Liver (tissue), 3 donors: ENCODE measurements around the gene BPIFB1.

Source experiments
- FOXA1 ChIP-seq: IDR thresholded peaks from 2 replicates; pipeline ENCODE4 v1.6.1; 2016; ENCODE audit warnings: antibody characterized with exemption
- HNF4A ChIP-seq, 2 donors: conservative IDR thresholded peaks; 2 replicates each; pipeline ENCODE4 v1.6.1; 2016; ENCODE audit warnings: antibody characterized with exemption in 2 of 2, mild to moderate bottlenecking in 2 of 2
- JUND ChIP-seq, 2 donors: IDR thresholded peaks; 2 replicates each; pipeline ENCODE4 v1.6.1; 2016; ENCODE audit warnings: antibody characterized with exemption in 2 of 2
- RAD21 ChIP-seq, 2 donors: IDR thresholded peaks; 2 replicates each; pipeline ENCODE4 v1.6.1; 2016; ENCODE audit warnings: antibody characterized with exemption in 2 of 2, mild to moderate bottlenecking in 2 of 2
- RXRA ChIP-seq, 2 donors: IDR thresholded peaks; 2 replicates each; pipeline ENCODE4 v1.6.1; 2017 to 2018; ENCODE audit warnings: antibody characterized with exemption in 2 of 2, mild to moderate bottlenecking in 1 of 2
- SP1 ChIP-seq: IDR thresholded peaks from 2 replicates; pipeline ENCODE4 v1.6.1; 2018; ENCODE audit warnings: antibody characterized with exemption, mild to moderate bottlenecking
- TAF1 ChIP-seq: conservative IDR thresholded peaks from 2 replicates; pipeline ENCODE4 v1.6.1; 2016; ENCODE audit warnings: antibody characterized with exemption, mild to moderate bottlenecking
- TF ChIP-seq, protein P1 (sequence below): fragments of 150-350 bp; IDR thresholded peaks from 2 replicates; pipeline ENCODE4 v1.5.1; 2017; ENCODE audit warnings: improper control_type of control experiment, low read depth, low read length; ENCODE audit not compliant: missing input control
- TF ChIP-seq, protein P2 (sequence below): IDR thresholded peaks from 2 replicates; pipeline ENCODE4 v1.6.1; 2016; ENCODE audit warnings: antibody characterized with exemption
- TF ChIP-seq, protein P3 (sequence below): IDR thresholded peaks from 2 replicates; pipeline ENCODE4 v1.6.1; 2016; ENCODE audit warnings: antibody characterized with exemption
- donor health status: healthy.
- donor health status: healthy.

DNA sequence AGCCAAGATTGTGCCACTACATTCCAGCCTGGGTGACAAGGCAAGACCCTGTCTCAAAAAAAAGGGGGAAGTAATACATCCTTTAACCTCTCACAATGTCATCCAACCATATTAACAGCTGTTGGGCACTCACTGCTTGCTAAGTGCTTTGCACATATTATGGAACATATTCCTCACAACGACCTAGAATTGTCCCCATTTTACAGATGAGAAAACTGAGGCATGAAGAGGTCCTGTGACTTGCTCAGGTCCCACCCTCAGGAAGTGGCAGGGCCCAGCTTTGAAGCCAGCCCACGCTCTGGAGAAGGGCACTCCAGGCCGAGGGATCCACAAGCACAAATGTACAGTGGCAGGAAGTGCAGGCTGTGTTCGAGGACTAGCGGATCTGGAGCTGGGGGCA is 33.3 kb downstream of the BPIFB1 start:
- TF ChIP-seq, protein P1, sequence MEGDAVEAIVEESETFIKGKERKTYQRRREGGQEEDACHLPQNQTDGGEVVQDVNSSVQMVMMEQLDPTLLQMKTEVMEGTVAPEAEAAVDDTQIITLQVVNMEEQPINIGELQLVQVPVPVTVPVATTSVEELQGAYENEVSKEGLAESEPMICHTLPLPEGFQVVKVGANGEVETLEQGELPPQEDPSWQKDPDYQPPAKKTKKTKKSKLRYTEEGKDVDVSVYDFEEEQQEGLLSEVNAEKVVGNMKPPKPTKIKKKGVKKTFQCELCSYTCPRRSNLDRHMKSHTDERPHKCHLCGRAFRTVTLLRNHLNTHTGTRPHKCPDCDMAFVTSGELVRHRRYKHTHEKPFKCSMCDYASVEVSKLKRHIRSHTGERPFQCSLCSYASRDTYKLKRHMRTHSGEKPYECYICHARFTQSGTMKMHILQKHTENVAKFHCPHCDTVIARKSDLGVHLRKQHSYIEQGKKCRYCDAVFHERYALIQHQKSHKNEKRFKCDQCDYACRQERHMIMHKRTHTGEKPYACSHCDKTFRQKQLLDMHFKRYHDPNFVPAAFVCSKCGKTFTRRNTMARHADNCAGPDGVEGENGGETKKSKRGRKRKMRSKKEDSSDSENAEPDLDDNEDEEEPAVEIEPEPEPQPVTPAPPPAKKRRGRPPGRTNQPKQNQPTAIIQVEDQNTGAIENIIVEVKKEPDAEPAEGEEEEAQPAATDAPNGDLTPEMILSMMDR: no peak
- no peak for TF ChIP-seq JUND (IDR thresholded peaks at IDR 0.05)
- no peak for TF ChIP-seq RAD21 (IDR thresholded peaks at IDR 0.05)
- TF ChIP-seq, protein P2, sequence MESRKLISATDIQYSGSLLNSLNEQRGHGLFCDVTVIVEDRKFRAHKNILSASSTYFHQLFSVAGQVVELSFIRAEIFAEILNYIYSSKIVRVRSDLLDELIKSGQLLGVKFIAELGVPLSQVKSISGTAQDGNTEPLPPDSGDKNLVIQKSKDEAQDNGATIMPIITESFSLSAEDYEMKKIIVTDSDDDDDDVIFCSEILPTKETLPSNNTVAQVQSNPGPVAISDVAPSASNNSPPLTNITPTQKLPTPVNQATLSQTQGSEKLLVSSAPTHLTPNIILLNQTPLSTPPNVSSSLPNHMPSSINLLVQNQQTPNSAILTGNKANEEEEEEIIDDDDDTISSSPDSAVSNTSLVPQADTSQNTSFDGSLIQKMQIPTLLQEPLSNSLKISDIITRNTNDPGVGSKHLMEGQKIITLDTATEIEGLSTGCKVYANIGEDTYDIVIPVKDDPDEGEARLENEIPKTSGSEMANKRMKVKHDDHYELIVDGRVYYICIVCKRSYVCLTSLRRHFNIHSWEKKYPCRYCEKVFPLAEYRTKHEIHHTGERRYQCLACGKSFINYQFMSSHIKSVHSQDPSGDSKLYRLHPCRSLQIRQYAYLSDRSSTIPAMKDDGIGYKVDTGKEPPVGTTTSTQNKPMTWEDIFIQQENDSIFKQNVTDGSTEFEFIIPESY: no peak
- TF ChIP-seq FOXA1: no peak
- TF ChIP-seq TAF1: no peak
- TF ChIP-seq RXRA (IDR thresholded peaks at IDR 0.05): no peak
- TF ChIP-seq SP1: no peak
- TF ChIP-seq, protein P3, sequence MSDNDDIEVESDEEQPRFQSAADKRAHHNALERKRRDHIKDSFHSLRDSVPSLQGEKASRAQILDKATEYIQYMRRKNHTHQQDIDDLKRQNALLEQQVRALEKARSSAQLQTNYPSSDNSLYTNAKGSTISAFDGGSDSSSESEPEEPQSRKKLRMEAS: no peak
- no peak for TF ChIP-seq HNF4A (conservative IDR thresholded peaks at IDR 0.05)
